ENCODE measurements around the gene GSTP1. TPM values are rescaled to one million over a fixed set of nuclear protein-coding genes. Genes with fewer than 3 reads are reported as not detected.
A peak's percentile ranks its signal among the peaks of the same experiment; 100 is the strongest.

The GSTP1 gene
- total and polyA plus RNA-seq, 9 of the 15 experiments (the other 6 are each of a cell fraction or from before 2014, with no cell fraction given): 592 to 2,150 (median 1,204) TPM

DNA sequence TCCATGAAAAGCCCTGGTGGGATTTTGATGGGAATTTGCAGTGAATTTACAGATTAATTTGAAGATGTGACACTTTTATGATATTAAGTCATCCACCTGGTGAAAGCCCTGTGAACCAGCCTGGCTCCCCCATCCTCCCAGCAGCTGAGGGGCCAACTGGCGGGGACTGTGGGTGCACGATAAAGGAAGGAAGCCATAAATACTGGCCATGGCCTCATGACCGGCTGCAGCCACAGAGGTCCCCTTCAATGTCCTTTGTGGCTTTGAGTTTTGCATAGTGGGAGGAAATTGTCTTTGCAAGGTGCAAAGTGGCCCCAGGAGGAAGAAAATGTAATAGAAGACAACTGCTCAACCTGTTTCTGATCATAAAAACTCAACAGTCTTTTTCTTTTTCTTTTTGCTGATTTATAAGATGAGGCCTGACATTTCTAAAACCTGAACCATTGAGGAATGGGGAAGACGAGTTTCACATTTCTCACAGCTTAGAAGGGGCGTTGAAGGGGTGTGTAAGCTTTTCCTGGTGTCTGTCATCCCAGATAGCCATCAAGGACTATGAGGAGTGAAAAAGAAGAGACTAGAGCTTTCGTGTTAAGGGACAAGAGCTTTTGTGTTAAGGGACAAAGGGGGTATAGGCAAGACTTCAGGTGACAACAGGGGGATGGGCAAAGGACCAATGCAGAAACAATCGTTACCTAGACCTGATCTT lies 16.9 kb downstream of the GSTP1 start (continued):
- TF ChIP-seq, protein P1, sequence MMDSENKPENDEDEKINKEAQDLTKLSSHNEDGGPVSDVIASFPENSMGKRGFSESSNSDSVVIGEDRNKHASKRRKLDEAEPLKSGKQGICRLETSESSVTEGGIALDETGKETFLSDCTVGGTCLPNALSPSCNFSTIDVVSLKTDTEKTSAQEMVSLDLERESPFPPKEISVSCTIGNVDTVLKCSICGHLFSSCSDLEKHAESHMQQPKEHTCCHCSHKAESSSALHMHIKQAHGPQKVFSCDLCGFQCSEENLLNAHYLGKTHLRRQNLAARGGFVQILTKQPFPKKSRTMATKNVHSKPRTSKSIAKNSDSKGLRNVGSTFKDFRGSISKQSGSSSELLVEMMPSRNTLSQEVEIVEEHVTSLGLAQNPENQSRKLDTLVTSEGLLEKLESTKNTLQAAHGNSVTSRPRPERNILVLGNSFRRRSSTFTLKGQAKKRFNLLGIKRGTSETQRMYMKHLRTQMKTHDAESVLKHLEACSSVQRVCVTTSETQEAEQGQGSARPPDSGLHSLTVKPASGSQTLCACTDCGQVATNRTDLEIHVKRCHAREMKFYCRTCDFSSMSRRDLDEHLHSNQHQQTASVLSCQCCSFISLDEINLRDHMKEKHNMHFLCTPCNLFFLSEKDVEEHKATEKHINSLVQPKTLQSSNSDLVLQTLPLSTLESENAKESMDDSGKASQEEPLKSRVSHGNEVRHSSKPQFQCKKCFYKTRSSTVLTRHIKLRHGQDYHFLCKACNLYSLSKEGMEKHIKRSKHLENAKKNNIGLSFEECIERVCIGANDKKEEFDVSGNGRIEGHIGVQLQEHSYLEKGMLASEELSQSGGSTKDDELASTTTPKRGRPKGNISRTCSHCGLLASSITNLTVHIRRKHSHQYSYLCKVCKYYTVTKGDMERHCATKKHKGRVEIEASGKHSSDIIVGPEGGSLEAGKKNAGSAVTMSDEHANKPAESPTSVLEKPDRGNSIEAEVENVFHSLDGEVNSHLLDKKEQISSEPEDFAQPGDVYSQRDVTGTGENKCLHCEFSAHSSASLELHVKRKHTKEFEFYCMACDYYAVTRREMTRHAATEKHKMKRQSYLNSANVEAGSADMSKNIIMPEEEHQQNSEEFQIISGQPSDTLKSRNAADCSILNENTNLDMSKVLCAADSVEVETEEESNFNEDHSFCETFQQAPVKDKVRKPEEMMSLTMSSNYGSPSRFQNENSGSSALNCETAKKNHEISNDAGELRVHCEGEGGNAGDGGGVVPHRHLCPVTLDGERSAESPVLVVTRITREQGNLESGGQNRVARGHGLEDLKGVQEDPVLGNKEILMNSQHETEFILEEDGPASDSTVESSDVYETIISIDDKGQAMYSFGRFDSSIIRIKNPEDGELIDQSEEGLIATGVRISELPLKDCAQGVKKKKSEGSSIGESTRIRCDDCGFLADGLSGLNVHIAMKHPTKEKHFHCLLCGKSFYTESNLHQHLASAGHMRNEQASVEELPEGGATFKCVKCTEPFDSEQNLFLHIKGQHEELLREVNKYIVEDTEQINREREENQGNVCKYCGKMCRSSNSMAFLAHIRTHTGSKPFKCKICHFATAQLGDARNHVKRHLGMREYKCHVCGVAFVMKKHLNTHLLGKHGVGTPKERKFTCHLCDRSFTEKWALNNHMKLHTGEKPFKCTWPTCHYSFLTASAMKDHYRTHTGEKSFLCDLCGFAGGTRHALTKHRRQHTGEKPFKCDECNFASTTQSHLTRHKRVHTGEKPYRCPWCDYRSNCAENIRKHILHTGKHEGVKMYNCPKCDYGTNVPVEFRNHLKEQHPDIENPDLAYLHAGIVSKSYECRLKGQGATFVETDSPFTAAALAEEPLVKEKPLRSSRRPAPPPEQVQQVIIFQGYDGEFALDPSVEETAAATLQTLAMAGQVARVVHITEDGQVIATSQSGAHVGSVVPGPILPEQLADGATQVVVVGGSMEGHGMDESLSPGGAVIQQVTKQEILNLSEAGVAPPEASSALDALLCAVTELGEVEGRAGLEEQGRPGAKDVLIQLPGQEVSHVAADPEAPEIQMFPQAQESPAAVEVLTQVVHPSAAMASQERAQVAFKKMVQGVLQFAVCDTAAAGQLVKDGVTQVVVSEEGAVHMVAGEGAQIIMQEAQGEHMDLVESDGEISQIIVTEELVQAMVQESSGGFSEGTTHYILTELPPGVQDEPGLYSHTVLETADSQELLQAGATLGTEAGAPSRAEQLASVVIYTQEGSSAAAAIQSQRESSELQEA (IDR thresholded peaks at IDR 0.05; ENCODE audit: low read depth): no peak
- TF ChIP-seq, protein P2, sequence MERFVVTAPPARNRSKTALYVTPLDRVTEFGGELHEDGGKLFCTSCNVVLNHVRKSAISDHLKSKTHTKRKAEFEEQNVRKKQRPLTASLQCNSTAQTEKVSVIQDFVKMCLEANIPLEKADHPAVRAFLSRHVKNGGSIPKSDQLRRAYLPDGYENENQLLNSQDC (CRISPR knock-in tag; IDR thresholded peaks at IDR 0.05): no peak
- TF ChIP-seq SMAD2 (IDR thresholded peaks at IDR 0.05; ENCODE audit: low read depth, low read length): no peak
- TF ChIP-seq RBM15 (IDR thresholded peaks at IDR 0.05; ENCODE audit: insufficient read depth, low read length): no peak
- TF ChIP-seq ZNF668 (CRISPR knock-in tag; IDR thresholded peaks at IDR 0.05): no peak
- peak; percentile 59 for TF ChIP-seq CXXC5 (CRISPR knock-in tag; IDR thresholded peaks at IDR 0.05)
- TF ChIP-seq PTTG1 (tag; IDR thresholded peaks at IDR 0.05; ENCODE audit: low read depth): no peak
- TF ChIP-seq MAFG (tag; conservative IDR thresholded peaks at IDR 0.05): no peak
- no peak for TF ChIP-seq EZH2 (IDR thresholded peaks at IDR 0.05; ENCODE audit: borderline replicate concordance, low read depth, low read length)
- TF ChIP-seq KLF1 (tag; IDR thresholded peaks at IDR 0.05): no peak
- no peak for TF ChIP-seq BDP1 (IDR thresholded peaks at IDR 0.05; ENCODE audit: insufficient read depth, insufficient read length)
- peak; percentile 41; the same call in 1 of the 2 replicates for TF ChIP-seq JUND (IDR thresholded peaks at IDR 0.05; ENCODE audit: borderline replicate concordance, low read depth, low read length)
- TF ChIP-seq JUND (tag; IDR thresholded peaks at IDR 0.05; ENCODE audit: borderline replicate concordance, low read depth, low read length): peak; percentile 18; the same call in 1 of the 3 replicates
- peak; percentile 71; the same call in 1 of the 2 replicates for TF ChIP-seq ETV1 (tag; conservative IDR thresholded peaks at IDR 0.05; ENCODE audit: low read depth)
- no peak for TF ChIP-seq HMG20B (CRISPR knock-in tag; IDR thresholded peaks at IDR 0.05)
- no peak for TF ChIP-seq KDM5B (IDR thresholded peaks at IDR 0.05; ENCODE audit: insufficient replicate concordance, low read depth, low read length)
- TF ChIP-seq, protein P3, sequence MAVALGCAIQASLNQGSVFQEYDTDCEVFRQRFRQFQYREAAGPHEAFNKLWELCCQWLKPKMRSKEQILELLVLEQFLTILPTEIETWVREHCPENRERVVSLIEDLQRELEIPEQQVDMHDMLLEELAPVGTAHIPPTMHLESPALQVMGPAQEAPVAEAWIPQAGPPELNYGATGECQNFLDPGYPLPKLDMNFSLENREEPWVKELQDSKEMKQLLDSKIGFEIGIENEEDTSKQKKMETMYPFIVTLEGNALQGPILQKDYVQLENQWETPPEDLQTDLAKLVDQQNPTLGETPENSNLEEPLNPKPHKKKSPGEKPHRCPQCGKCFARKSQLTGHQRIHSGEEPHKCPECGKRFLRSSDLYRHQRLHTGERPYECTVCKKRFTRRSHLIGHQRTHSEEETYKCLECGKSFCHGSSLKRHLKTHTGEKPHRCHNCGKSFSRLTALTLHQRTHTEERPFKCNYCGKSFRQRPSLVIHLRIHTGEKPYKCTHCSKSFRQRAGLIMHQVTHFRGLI (CRISPR knock-in tag; IDR thresholded peaks at IDR 0.05): peak; percentile 48; the same call in 1 of the 2 replicates
- no peak for TF ChIP-seq ZSCAN32 (CRISPR knock-in tag; IDR thresholded peaks at IDR 0.05)
- peak; percentile 60; the same call in 1 of the 2 replicates for TF ChIP-seq ZNF311 (CRISPR knock-in tag; IDR thresholded peaks at IDR 0.05)
